H1 (cell line): ENCODE data around the gene WDR75.

Experiments
- BRCA1 ChIP-seq: IDR thresholded peaks from 2 replicates; pipeline ENCODE4 v1.6.1; 2012; ENCODE audit warnings: low read depth, low read length, improper control_type of control experiment
- CEBPB ChIP-seq: IDR thresholded peaks from 2 replicates; pipeline ENCODE4 v1.6.1; 2012; ENCODE audit warnings: low read depth, low read length
- CHD1 ChIP-seq: IDR thresholded peaks from 2 replicates; pipeline ENCODE4 v1.6.1; 2012; ENCODE audit warnings: low read depth, low read length, improper control_type of control experiment
- CREB1 ChIP-seq: IDR thresholded peaks from 2 replicates; pipeline ENCODE4 v1.6.1; 2012; ENCODE audit warnings: inconsistent platforms
- CTCF ChIP-seq, 3 experiments: IDR thresholded peaks; 1 replicate in 2 of 3; 2 replicates in 1 of 3; pipeline versions ENCODE4 v1.5.1 to v1.6.1; 2011; ENCODE audit warnings: low read length in 3 of 3, mild to moderate bottlenecking in 3 of 3, inconsistent platforms in 2 of 3, low read depth in 1 of 3, moderate library complexity in 1 of 3; ENCODE audit not compliant: insufficient read depth in 1 of 3; ENCODE audit errors: control extremely low read depth in 1 of 3
- EZH2 ChIP-seq: fragments of 200-600 bp; sonication (generic); IDR thresholded peaks from 2 replicates; pipeline ENCODE4 v1.7.1; 2012; ENCODE audit warnings: low read depth, mild to moderate bottlenecking, moderate library complexity, low read length, inconsistent platforms; ENCODE audit not compliant: severe bottlenecking
- GABPA ChIP-seq: IDR thresholded peaks from 2 replicates; pipeline ENCODE4 v1.6.1; 2011; ENCODE audit warnings: mild to moderate bottlenecking, low read length, moderate library complexity, borderline replicate concordance; ENCODE audit not compliant: insufficient read depth
- MAX ChIP-seq: IDR thresholded peaks from 2 replicates; pipeline ENCODE4 v1.6.1; 2012; ENCODE audit warnings: inconsistent platforms
- POLR2A ChIP-seq, 2 experiments: IDR thresholded peaks; 1 replicate in 1 of 2; 2 replicates in 1 of 2; pipeline ENCODE4 v1.6.1; 2011; ENCODE audit warnings: low read depth in 2 of 2, low read length in 2 of 2, mild to moderate bottlenecking in 2 of 2; ENCODE audit errors: control extremely low read depth in 1 of 2
- RAD21 ChIP-seq, 2 experiments: IDR thresholded peaks in 1 of 2; conservative IDR thresholded peaks in 1 of 2; 2 replicates each; pipeline ENCODE4 v1.6.1; 2011; ENCODE audit warnings: low read depth in 2 of 2, low read length in 2 of 2, improper control_type of control experiment in 1 of 2, inconsistent platforms in 1 of 2, mild to moderate bottlenecking in 1 of 2, moderate library complexity in 1 of 2
- SAP30 ChIP-seq: fragments of 300-600 bp; sonication (generic); IDR thresholded peaks from 2 replicates; pipeline ENCODE4 v1.7.1; 2012; ENCODE audit warnings: low read length, moderate library complexity, mild to moderate bottlenecking, inconsistent platforms; ENCODE audit not compliant: insufficient read depth, insufficient replicate concordance
- TAF1 ChIP-seq: IDR thresholded peaks from 2 replicates; pipeline ENCODE4 v1.6.1; 2011; ENCODE audit warnings: mild to moderate bottlenecking, low read depth, low read length
- TCF12 ChIP-seq: IDR thresholded peaks from 2 replicates; pipeline ENCODE4 v1.6.1; 2011; ENCODE audit warnings: low read depth, mild to moderate bottlenecking, low read length

- TF ChIP-seq CTCF (IDR thresholded peaks at IDR 0.05; ENCODE audit: control extremely low read depth in 1 of 3, insufficient read depth in 1 of 3, low read depth in 1 of 3, low read length in 3 of 3) (no peak), EZH2 (no peak), POLR2A (IDR thresholded peaks at IDR 0.05; ENCODE audit: control extremely low read depth in 1 of 2, low read depth in 2 of 2, low read length in 2 of 2) (no peak), TAF1 (no peak), MAX (no peak), BRCA1 (no peak), SAP30 (no peak), TCF12 (no peak), CEBPB (no peak), RAD21 (IDR thresholded peaks at IDR 0.05 in 1 of 2, conservative IDR thresholded peaks at IDR 0.05 in 1 of 2; ENCODE audit: low read depth in 2 of 2, low read length in 2 of 2) (no peak), CHD1 (no peak), GABPA (no peak), CREB1 (no peak)
These were observed 47.7 kb upstream of the WDR75 start for GRCh38 chr2:189393440-189394111.
